HG03095 (cell line): ENCODE data around the gene BRSK2.

Source experiments
- ATAC-seq: cut with Tn5 transposase; IDR thresholded peaks from one replicate; pipeline ENCODE4 v1.9.1; 2021; ENCODE audit warnings: moderate library complexity; ENCODE audit not compliant: unreplicated experiment

BRSK2 gene

GRCh38 chr11:1461826-1462697 is 72.3 kb downstream of the BRSK2 start:
- ATAC-seq = no peak

DNA sequence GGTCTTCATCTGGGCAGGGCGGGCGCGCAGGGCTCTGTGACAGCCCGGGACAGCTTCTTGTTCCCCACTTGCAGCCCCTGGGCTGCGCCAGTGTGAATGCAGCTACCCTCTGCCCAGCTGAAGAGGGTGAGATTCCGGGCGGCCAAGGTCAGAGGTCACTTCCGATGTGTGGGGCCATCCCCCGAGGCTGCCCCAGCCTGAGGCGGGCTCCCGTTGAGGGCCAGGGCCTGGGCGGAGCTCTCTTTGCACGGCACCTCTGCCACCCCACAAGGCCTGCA is 72.9 kb downstream of the BRSK2 start:
- no peak for ATAC-seq

DNA sequence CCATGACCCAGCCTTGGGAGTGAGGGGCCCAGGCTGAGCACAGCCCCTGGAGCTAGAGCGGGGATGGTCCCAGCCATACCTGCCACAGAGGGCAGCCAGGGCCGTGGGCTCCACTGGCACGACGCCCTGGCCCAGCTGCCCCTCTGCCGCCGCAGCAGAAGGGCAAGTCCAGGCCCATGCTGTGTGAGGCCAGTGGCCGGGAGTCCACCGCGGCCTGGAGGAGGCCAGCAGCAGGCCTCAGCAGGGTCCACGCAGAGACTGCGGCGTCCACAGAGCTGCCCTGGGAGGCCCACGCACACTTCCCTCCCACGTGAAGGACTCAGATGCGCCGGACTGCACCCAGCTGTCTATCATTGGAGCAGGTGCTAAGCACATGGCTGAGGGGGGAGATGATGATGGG is 73.3 kb downstream of the BRSK2 start:
- ATAC-seq = no peak

GRCh38 chr11:1466784-1467183 is 77.0 kb downstream of the BRSK2 start:
- no peak for ATAC-seq

- no peak for ATAC-seq
Measured at GRCh38 chr11:1467270-1467669, 77.5 kb downstream of the BRSK2 start.

DNA sequence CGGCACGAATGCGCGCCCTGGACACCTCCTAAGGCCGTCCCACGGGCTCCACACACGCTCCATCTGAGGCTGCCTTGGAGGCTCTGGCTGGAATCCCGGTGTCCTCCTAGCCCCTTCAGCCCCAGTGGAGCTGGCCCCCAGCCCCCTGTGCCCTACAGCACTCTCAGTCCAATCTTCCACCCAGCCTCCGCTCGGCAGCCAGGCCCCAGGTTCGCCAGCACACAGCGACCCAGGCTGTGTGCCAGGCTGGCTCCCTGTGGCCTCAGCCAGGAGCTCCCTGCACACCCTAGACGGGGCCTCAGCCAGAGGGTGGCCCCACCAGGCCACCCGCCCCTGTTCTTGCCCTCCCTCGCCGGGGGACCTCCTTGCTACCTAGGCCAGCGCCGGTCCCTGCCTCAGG is 78.3 kb downstream of the BRSK2 start:
- no peak for ATAC-seq

- ATAC-seq = no peak
Measured at GRCh38 chr11:1468473-1469066, 78.8 kb downstream of the BRSK2 start.

GRCh38 chr11:1469287-1469910 is 79.7 kb downstream of the BRSK2 start:
- ATAC-seq = no peak

GRCh38 chr11:1469911-1470680 is 80.4 kb downstream of the BRSK2 start:
- no peak for ATAC-seq

DNA sequence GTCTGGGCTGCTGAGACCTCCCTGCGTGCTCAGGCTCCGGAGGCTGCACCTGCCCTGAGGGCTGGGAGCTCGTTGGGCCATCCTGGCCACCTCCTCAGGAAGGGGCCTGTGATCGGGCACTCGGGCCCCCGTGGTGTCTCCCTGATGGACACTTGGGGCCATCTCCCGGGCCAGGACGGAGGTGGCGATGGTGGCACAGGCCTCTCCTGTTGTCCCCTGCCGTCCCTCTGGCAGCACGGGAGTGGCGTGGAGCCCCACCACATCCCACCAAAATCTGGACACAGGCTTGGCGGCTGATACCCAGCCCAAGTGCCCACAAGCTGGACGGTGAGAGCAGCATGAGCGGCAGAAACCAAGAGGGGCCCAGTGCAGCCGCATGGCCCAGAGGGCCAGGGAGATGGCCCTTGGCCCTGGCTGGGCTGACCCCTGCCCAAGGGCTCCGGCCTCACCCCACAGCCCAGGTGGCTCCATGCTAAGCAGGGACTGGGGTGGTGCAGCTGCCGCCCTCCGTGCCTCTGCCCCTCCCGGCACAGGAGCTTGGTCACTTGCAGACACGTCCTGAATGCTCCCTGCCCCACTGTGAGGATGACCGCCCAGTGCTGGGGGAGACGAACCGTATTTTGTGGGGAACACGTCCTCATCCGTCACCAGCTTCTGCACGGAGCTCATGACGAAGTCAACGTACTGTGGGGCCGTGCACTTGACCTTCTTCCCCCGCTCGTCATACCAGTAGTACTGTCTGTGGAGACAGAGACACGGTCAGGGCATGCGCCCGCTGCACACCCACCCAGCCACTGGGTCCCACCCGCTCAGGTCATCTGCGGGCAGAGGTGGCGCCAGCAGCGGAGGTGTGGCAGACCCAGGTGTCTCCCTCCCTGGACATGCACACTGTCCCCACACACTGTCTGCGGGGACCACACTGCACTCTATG is 81.2 kb downstream of the BRSK2 start:
- no peak for ATAC-seq

DNA sequence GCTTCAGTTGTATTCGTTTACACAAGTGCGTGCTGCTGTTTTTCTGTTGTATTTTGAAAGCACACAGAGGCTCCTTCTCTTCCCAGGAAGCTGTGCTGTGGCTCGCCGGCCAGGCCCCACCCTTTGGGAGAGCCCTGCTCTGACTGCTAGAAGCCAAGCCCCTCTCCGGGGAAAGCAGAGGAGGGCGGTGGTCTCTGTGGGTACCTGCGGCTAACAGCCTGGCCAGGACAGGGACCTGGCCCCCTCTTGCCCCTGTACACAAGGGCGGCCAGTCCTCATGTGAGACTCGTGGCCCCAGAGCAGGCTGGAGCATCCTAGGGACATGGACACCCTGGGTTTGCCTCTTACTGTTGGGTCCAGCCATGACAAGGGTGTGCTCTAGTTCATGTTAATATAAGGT is 82.0 kb downstream of the BRSK2 start:
- ATAC-seq = no peak

- ATAC-seq = no peak
Measured at GRCh38 chr11:1472180-1473005, 82.7 kb downstream of the BRSK2 start.

DNA sequence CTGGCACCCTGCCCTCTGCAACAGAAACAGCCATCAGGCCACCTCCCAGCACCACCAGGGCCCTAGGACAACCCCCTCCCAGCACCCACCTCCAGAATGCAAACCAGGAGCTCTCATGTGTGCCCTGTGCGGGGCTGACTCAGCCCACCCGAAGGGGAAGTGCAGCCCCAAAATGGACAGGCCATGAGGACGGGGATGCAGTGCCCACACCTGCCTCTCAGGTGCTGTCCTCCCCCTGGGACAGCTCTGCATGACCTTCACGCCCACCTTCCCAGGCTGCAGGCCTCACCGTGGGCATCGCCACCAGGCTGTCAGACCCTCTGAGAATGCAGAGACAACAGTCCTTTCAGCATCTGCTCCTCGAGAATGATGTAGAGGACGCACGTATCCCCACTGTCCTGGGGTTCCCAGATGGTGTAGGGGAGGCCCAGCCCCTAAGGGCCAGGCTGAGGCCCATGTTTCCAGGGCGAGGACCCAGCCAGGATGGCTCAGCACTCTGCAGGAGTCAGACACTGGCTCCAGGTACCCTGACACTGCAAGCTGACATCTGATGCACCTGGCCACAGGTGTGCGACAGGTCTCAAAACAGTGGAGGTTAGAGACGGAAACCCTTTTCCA is 83.4 kb downstream of the BRSK2 start:
- ATAC-seq = no peak

- ATAC-seq = no peak
Measured at GRCh38 chr11:1473786-1474185, 84.1 kb downstream of the BRSK2 start.

DNA sequence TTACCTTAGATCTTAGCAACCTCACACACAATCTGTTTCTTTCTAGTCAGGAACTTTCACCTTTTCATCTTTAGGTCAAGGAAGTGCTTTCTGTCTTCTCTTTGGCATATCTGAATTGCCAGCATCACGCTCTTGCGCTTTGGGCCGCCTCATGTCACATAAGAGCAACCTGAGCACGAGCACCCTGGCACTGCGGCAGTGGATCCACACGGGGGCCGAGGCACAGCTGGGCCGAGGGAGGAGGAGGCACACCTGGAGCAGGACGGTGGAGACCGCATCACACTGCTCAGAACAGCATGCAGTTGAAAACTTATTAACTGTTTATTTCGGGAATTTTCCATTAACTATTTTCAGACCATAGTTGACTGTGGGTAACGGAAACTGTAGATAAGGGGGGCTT is 86.1 kb downstream of the BRSK2 start:
- no peak for ATAC-seq

DNA sequence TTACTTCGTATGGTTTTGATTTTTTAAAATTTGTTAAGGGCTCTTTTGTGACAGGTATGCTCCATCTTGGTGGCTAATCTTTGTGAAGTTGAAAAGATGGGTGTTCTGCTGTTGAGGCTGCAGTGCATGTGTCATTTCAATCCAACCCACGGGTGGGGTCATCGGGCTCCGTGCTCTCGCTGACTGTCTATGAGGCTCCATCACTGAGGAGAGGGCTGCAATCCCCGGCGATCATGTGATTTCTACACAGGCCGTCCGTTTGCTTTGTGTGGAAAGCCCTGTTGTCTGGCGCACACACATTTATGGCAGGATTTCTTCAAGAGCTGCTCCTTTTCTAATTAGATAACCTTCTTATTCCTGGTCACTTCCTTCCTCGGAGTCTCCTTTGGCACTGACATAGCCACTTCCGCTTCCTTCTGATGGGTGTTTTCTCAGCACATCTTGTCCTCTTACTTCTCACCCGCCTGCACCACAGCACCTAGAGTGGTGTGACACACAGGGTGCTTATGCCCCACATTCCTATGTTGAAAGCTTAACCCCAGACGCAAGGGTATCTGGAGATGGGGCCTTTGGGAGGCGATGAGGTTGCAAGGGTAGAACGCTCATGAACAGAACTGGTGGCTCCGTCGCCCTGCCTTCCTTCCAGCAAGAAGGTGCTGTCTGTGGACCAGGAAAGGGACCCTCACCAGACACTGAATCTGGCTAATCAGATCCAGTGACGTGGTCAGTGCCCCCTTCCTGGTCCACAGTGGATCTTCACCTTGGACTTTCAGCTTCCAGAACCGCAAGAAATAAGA is 87.4 kb downstream of the BRSK2 start:
- no peak for ATAC-seq

GRCh38 chr11:1478011-1478410 is 88.3 kb downstream of the BRSK2 start:
- ATAC-seq = no peak

DNA sequence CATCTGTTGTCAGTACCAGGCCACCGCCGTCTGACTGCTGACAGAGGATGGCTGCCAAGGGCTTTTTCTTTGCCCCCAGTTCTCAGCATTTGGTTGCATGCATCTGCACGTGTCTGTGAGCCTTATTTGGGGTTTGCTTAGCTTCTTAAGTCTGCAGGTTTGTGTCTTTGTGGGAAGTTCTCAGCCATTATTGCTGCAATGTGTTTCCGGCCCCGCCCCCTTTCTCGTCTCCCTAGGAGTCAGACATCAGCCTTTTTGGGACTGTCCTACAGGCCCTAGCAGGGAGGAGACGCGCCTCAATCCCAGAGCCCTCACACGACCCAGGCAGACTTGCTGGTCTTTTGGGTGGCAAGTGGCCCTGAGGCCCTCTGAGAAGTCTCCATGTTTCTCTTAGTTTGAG is 88.8 kb downstream of the BRSK2 start:
- no peak for ATAC-seq
